NB4 (cell line): ENCODE results near the gene TRRAP.

ENCODE experiments used
- DNase-seq: peaks from one replicate; pipeline ENCODE4 v3.0.0; 2010; ENCODE audit warnings: low read depth
- H3K4me3 ChIP-seq: one replicate; pipeline ENCODE4 v1.5.1; 2011; ENCODE audit warnings: mild to moderate bottlenecking, low read depth, low read length, moderate library complexity
- MYC ChIP-seq: IDR thresholded peaks from 2 replicates; pipeline ENCODE4 v1.6.1; 2011; ENCODE audit warnings: low read depth, low read length
- POLR2A ChIP-seq: IDR thresholded peaks from 2 replicates; pipeline ENCODE4 v1.6.1; 2011; ENCODE audit warnings: mild to moderate bottlenecking; ENCODE audit not compliant: insufficient read length; ENCODE audit errors: extremely low read depth
- TF ChIP-seq, protein P1 (sequence below): IDR thresholded peaks from one replicate; pipeline ENCODE4 v1.5.1; 2012; ENCODE audit warnings: low read depth, low read length
- TF ChIP-seq, protein P2 (sequence below): IDR thresholded peaks from 2 replicates; pipeline ENCODE4 v1.6.1; 2011; ENCODE audit warnings: low read depth, low read length

Gene TRRAP

DNA sequence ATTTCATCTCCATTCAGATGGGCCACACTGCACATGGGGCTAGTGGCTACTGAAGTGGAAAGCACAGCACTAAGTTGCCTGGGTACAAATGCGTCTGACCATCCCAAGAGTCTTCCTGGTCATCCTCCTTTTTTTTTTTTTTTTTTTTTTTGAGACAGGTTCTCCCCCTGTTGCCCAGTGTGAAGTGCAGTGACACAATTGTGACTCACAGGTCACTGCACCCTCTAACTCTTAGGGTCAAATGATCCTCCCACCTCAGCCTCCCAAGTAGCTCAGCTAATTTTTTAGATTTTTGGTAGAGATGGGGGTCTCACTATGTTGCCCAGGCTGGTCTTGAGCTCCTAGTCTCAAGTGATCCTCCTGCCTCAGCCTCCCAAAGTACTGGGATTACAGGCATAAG is 3.4 kb upstream of the TRRAP start:
- DNase-seq, result no peak

DNA sequence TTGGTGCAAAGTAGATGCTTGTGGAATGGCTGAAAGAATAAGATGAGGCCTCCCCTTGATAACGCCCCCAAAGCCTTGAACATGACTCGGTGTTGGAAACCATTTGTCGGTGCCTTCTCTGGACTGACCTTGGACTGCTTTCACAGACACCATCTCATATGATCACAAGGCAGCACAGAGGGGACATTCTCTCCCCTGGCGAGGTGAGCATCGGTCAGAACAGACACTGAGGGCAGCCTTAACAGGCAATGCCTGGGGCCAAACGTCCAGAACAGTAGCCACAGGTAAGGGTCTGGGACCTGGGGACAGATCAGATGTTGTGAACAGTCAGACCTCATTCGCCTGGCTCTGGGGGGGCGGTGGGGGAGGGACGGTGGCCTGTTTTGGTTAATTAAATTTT is 2.8 kb upstream of the TRRAP start:
- TF ChIP-seq MYC (no peak), POLR2A (no peak)
- TF ChIP-seq, protein P1, sequence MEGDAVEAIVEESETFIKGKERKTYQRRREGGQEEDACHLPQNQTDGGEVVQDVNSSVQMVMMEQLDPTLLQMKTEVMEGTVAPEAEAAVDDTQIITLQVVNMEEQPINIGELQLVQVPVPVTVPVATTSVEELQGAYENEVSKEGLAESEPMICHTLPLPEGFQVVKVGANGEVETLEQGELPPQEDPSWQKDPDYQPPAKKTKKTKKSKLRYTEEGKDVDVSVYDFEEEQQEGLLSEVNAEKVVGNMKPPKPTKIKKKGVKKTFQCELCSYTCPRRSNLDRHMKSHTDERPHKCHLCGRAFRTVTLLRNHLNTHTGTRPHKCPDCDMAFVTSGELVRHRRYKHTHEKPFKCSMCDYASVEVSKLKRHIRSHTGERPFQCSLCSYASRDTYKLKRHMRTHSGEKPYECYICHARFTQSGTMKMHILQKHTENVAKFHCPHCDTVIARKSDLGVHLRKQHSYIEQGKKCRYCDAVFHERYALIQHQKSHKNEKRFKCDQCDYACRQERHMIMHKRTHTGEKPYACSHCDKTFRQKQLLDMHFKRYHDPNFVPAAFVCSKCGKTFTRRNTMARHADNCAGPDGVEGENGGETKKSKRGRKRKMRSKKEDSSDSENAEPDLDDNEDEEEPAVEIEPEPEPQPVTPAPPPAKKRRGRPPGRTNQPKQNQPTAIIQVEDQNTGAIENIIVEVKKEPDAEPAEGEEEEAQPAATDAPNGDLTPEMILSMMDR, result no peak
- TF ChIP-seq, protein P2, sequence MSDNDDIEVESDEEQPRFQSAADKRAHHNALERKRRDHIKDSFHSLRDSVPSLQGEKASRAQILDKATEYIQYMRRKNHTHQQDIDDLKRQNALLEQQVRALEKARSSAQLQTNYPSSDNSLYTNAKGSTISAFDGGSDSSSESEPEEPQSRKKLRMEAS, result no peak
- H3K4me3 ChIP-seq, result no peak overlapping the region
- DNase-seq, result no peak

More for the DNA sequence above, 3.4 kb upstream of the TRRAP start:
- no peak overlapping the region for H3K4me3 ChIP-seq
- TF ChIP-seq POLR2A (no peak), MYC (no peak)
- TF ChIP-seq, protein P1, result no peak
- TF ChIP-seq, protein P2, result no peak

DNA sequence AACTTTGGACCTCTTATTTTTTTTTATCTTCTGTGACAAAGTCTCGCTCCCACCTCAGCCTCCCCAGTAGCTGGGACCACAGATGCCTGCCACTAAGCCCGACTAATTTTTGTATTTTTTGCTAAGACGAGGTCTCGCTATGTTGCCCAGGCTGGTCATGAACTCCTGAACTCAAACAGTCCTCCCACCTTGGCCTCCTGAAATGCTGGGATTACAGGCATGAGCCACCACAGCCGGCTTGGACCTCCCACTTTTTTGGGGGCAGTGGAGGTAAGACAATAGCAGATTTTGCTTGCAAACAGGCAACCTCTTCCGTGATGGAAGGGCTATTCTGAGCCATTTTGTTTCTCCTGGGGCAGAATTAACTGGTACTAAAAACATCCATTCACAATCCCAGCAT is 1.2 kb upstream of the TRRAP start:
- TF ChIP-seq, protein P1, result no peak
- TF ChIP-seq, protein P2, result no peak
- TF ChIP-seq POLR2A (no peak), MYC (no peak)
- DNase-seq, result no peak
- no peak overlapping the region for H3K4me3 ChIP-seq

DNA sequence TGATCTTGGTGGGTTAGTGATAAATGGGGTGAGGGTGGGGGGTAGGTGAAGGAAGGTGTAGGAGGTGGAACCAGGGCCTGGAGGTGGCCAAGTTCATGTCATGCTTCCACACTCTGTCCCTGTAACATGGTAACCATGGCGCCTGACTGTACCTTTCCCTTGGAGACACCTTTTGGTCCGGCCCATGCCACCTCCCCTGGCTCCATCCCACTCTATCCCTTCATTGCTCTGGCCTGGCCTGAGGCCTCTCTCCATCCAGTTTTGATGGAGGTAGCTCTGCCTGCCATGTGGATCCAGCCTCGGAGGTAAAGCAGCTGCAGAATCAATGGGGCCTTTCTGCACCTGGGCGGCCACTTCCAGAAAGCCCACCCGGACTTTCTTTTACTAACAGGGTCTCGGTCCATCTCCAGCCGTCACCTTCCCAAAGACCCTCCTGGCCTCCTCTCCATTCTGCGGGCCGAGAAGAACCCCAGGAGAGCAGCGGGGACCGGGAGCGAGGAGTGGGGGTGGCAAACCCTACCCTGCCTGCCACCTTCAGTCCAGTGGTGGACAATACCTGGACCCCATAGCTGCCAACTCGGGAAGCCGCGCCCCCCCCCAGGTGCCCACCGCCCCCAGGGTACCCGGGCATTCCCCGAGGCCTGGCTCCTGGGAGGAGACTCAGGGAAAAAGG is 504 bp upstream of the TRRAP start:
- H3K4me3 ChIP-seq, result no peak overlapping the region
- no peak for DNase-seq
- TF ChIP-seq POLR2A (no peak), MYC (no peak)
- TF ChIP-seq, protein P2, result no peak
- TF ChIP-seq, protein P1, result no peak

DNA sequence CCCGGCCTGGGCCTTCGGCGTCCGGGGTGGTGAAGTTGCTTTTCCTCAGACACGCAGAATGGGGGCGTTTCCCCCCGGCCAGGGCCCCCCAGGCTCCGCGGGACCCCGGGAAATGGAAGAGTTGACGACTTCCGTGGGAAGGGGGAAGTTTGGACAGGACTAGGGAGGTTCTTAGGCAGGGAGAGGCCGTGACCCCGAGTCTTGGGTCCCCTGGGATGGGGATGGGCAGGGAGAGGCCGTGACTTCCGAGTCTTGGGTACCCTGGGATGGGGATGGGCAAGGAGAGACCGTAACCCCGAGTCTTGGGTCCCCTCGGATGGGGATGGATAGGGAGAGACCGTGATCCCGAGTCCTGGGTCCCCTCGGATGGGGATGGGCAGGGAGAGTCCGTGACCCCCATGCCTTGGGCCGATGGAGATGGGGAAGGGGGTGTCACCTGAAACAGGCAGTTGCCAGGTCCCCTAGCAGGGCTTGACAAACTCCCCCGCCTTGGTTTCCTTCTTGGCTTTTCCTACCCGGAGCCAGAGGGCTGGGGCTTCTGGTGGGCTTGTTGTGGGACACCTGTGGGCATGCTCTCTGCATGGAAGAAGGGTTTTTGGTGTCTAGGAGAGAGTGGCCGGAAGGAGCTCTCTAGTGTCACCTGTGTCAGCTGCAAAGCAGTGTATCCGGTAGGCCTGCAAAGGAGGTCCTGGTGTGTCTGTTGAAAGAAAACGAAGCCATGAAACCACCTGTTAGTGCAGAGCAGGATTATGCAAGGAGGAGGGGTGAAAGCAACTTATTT is 1.1 kb downstream of the TRRAP start:
- TF ChIP-seq, protein P1, result peak; percentile 0
- TF ChIP-seq, protein P2, result 0 out of 2 replicates have a peak, but pooled peaks have one; percentile 14
- TF ChIP-seq POLR2A (no peak), MYC (no peak)
- peak; percentile 29 for DNase-seq
- peak overlapping the region; percentile 87 for H3K4me3 ChIP-seq
